HG02642 (cell line): Measurements from ENCODE around the gene PPP6R3.
"Not testable (repeated sequence)": the region's sequence is repeated elsewhere in the genome, so short reads cannot be mapped to it uniquely, and the experiment has no call there.

Experiments
- ATAC-seq: cut with Tn5 transposase; IDR thresholded peaks from one replicate; pipeline ENCODE4 v1.9.1; 2021; ENCODE audit warnings: mild to moderate bottlenecking; ENCODE audit not compliant: unreplicated experiment, poor library complexity

Gene PPP6R3

GRCh38 chr11:68434159-68434558, 26.4 kb upstream of the PPP6R3 start:
- ATAC-seq, result not testable (repeated sequence)

- ATAC-seq, result no peak
Observed at GRCh38 chr11:68436162-68436888, 24.2 kb upstream of the PPP6R3 start.

GRCh38 chr11:68436985-68437926, 23.3 kb upstream of the PPP6R3 start:
- no peak for ATAC-seq

- ATAC-seq, result no peak
Observed at GRCh38 chr11:68437927-68438657, 22.5 kb upstream of the PPP6R3 start.

- no peak for ATAC-seq
Observed at GRCh38 chr11:68438658-68439259, 21.8 kb upstream of the PPP6R3 start.

GRCh38 chr11:68439355-68440065, 21.0 kb upstream of the PPP6R3 start:
- ATAC-seq, result no peak

- no peak for ATAC-seq
Observed at GRCh38 chr11:68440224-68440623, 20.3 kb upstream of the PPP6R3 start.

GRCh38 chr11:68441466-68442230, 18.9 kb upstream of the PPP6R3 start:
- ATAC-seq, result no peak

GRCh38 chr11:68442433-68442832, 18.1 kb upstream of the PPP6R3 start:
- no peak for ATAC-seq

GRCh38 chr11:68444566-68444965, 16.0 kb upstream of the PPP6R3 start:
- ATAC-seq, result no peak

GRCh38 chr11:68445531-68446035, 15.0 kb upstream of the PPP6R3 start:
- ATAC-seq, result no peak

GRCh38 chr11:68446046-68446725, 14.4 kb upstream of the PPP6R3 start:
- no peak for ATAC-seq

GRCh38 chr11:68447015-68447801, 13.3 kb upstream of the PPP6R3 start:
- peak; percentile 69 for ATAC-seq

GRCh38 chr11:68447914-68448313, 12.6 kb upstream of the PPP6R3 start:
- not testable (repeated sequence) for ATAC-seq

GRCh38 chr11:68448604-68449011, 11.9 kb upstream of the PPP6R3 start:
- no peak for ATAC-seq

GRCh38 chr11:68449951-68450350, 10.6 kb upstream of the PPP6R3 start:
- ATAC-seq, result no peak

- ATAC-seq, result no peak
Observed at GRCh38 chr11:68450711-68451110, 9.8 kb upstream of the PPP6R3 start.
